Panc1 (cell line): ENCODE data around the gene DCUN1D4.

ENCODE experiments used
- CTCF ChIP-seq: fragments of 450-650 bp; IDR thresholded peaks from 2 replicates; pipeline ENCODE4 v1.5.1; 2017; ENCODE audit warnings: mild to moderate bottlenecking
- POLR2AphosphoS5 ChIP-seq: IDR thresholded peaks from 2 replicates; pipeline ENCODE4 v1.6.1; 2012; ENCODE audit warnings: mild to moderate bottlenecking, low read depth, low read length, moderate library complexity
- REST ChIP-seq, 2 experiments: IDR thresholded peaks; 2 replicates each; pipeline ENCODE4 v1.6.1; 2011 to 2012; ENCODE audit warnings: low read depth in 2 of 2, control low read depth in 1 of 2, low read length in 1 of 2, mild to moderate bottlenecking in 1 of 2, moderate library complexity in 1 of 2; ENCODE audit not compliant: insufficient read depth in 1 of 2
- TCF7L2 ChIP-seq: IDR thresholded peaks from 2 replicates; pipeline ENCODE4 v1.6.1; 2011; ENCODE audit warnings: mild to moderate bottlenecking, low read depth, low read length, inconsistent platforms

DNA sequence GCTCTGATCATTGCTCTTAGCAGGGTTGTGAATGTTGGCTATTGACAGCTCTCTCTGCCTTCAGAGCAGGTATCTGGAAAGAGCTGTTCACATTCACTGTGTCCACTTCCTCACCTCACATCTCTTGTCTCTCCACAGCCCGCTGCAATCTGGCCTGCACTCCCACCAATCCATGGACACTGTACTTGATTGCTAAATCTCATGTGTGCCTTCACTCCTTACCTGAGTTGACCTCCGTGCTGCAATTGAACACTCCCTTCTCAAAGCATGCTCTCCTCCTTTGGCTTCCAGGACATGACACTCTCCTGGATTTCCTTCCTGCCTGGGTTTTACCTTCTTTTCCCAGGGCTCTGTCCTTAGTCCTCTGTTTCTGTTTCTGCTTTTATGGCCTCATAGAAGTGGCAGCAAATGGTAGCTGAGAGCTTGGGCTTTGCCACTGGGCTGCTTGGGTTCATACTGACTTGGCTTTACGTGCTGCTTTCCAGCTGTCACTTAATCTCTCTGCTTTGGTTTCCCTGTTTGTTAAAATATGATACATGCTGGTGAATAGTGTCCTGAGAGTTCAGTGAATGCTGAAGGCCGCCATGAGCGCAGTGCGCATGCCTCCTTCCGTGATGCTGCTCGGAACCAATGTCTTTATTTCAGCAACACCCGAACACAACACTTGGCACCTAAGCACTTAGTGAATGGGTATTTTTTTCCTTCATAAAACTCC, 29.5 kb downstream of the DCUN1D4 start:
- TF ChIP-seq CTCF (no peak), POLR2AphosphoS5 (no peak), REST (IDR thresholded peaks at IDR 0.05; ENCODE audit: insufficient read depth in 1 of 2, low read depth in 2 of 2, low read length in 1 of 2) (no peak), TCF7L2 (no peak)
